IMR-90 (cell line): ENCODE data around the gene SAXO1. TPM values are rescaled to one million over a fixed set of nuclear protein-coding genes. Genes with fewer than 3 reads are reported as not detected.

ENCODE experiments used
- ATAC-seq: fragments of 200-7000 bp; cut with Tn5 transposase; 2 replicates; pipeline ENCODE4 v1.9.1; 2020; ENCODE audit warnings: low read depth, mild to moderate bottlenecking, moderate library complexity
- BruUV-seq: library from RNA; stranded (reverse); fragments of 400-500 nt; replicated peaks from 2 replicates; lab custom pipeline; 2021; lab: Mats Ljungman, UMichigan
- CTCF ChIA-PET: fragments of 300-600 bp; formaldehyde crosslinking; extraction: SDS; loops from one replicate; lab custom pipeline; 2021; ENCODE audit warnings: antibody characterized with exemption; lab: Yijun Ruan, JAX
- POLR2A ChIA-PET: fragments of 300-600 bp; sonication (Branson Sonifier 250); formaldehyde crosslinking; loops from one replicate; lab custom pipeline; 2022; ENCODE audit warnings: antibody characterized with exemption; ENCODE audit not compliant: unreplicated experiment; lab: Charles Lee
- DNase-seq: peaks from one replicate; pipeline ENCODE4 v3.0.0; 2013
- H2AFZ ChIP-seq: replicated peaks from 2 replicates; pipeline ENCODE3; 2013; ENCODE audit warnings: low read length, mild to moderate bottlenecking; ENCODE audit not compliant: poor library complexity
- H2AK5ac ChIP-seq: 2 replicates; pipeline ENCODE4 v1.6.1; 2013; ENCODE audit warnings: low read depth, low read length, inconsistent platforms
- H2AK9ac ChIP-seq: replicated peaks from 2 replicates; pipeline ENCODE3; 2013; ENCODE audit warnings: mild to moderate bottlenecking, low read depth, low read length, moderate library complexity; ENCODE audit not compliant: poor library complexity
- H2BK120ac ChIP-seq: 2 replicates; pipeline ENCODE4 v1.6.1; 2013; ENCODE audit warnings: low read depth, low read length, inconsistent platforms
- H2BK15ac ChIP-seq: 3 replicates; pipeline ENCODE4 v1.6.1; 2013; ENCODE audit warnings: low read depth, low read length, inconsistent platforms
- H2BK20ac ChIP-seq: 2 replicates; pipeline ENCODE4 v1.6.1; 2013; ENCODE audit warnings: low read depth, mild to moderate bottlenecking, inconsistent platforms, low read length, moderate library complexity
- H2BK5ac ChIP-seq: 2 replicates; pipeline ENCODE4 v1.6.1; 2013; ENCODE audit warnings: mild to moderate bottlenecking, low read depth, low read length, inconsistent platforms; ENCODE audit not compliant: poor library complexity, severe bottlenecking
- H3K14ac ChIP-seq: replicated peaks from 2 replicates; pipeline ENCODE4 v1.6.1; 2013; ENCODE audit warnings: low read depth, low read length, inconsistent platforms
- H3K18ac ChIP-seq: 2 replicates; pipeline ENCODE4 v1.6.1; 2013; ENCODE audit warnings: low read depth, low read length, control low read depth
- H3K23ac ChIP-seq: 2 replicates; pipeline ENCODE4 v1.6.1; 2013; ENCODE audit warnings: low read depth, low read length, inconsistent platforms
- H3K27ac ChIP-seq: 2 replicates; pipeline ENCODE4 v1.5.1; 2013; ENCODE audit warnings: mild to moderate bottlenecking, control low read depth, low read length; ENCODE audit not compliant: insufficient read depth
- H3K27me3 ChIP-seq: 2 replicates; pipeline ENCODE4 v1.6.1; 2013; ENCODE audit warnings: low read length; ENCODE audit not compliant: control insufficient read depth, insufficient read depth
- H3K36me3 ChIP-seq: 2 replicates; pipeline ENCODE4 v1.6.1; 2013; ENCODE audit warnings: low read length, mixed read lengths; ENCODE audit not compliant: control insufficient read depth, insufficient read depth
- H3K4ac ChIP-seq: 2 replicates; pipeline ENCODE4 v1.6.1; 2013; ENCODE audit warnings: low read depth, low read length, inconsistent platforms
- H3K4me1 ChIP-seq: 2 replicates; pipeline ENCODE4 v1.6.1; 2013; ENCODE audit warnings: low read length, mixed read lengths; ENCODE audit not compliant: control insufficient read depth, insufficient read depth
- H3K4me2 ChIP-seq: 2 replicates; pipeline ENCODE4 v1.6.1; 2013; ENCODE audit warnings: low read depth, mild to moderate bottlenecking, control low read depth, low read length, moderate library complexity
- H3K4me3 ChIP-seq: 2 replicates; pipeline ENCODE4 v1.5.1; 2013; ENCODE audit warnings: low read depth, mild to moderate bottlenecking, control low read depth, low read length, moderate library complexity; ENCODE audit not compliant: insufficient read depth
- H3K56ac ChIP-seq: 2 replicates; pipeline ENCODE4 v1.6.1; 2013; ENCODE audit warnings: low read length, inconsistent platforms; ENCODE audit not compliant: insufficient read depth; ENCODE audit errors: extremely low read depth
- H3K79me1 ChIP-seq, 2 experiments: 2 replicates each; pipeline ENCODE4 v1.6.1; 2013; ENCODE audit warnings: low read length in 2 of 2, inconsistent platforms in 1 of 2, low read depth in 1 of 2
- H3K9ac ChIP-seq: 2 replicates; pipeline ENCODE4 v1.6.1; 2013; ENCODE audit warnings: low read depth, low read length, control low read depth
- H3K9me1 ChIP-seq: 2 replicates; pipeline ENCODE4 v1.6.1; 2013; ENCODE audit warnings: low read length, inconsistent platforms; ENCODE audit not compliant: insufficient read depth
- H3K9me3 ChIP-seq: 2 replicates; pipeline ENCODE4 v1.6.1; 2013; ENCODE audit warnings: low read length; ENCODE audit not compliant: control insufficient read depth, insufficient read depth
- H4K20me1 ChIP-seq: 2 replicates; pipeline ENCODE4 v1.6.1; 2013; ENCODE audit warnings: low read length, inconsistent platforms; ENCODE audit not compliant: insufficient read depth
- H4K5ac ChIP-seq: 2 replicates; pipeline ENCODE4 v1.6.1; 2013; ENCODE audit warnings: mild to moderate bottlenecking, low read depth, low read length, control low read depth
- H4K8ac ChIP-seq, 2 experiments: 2 replicates each; pipeline ENCODE4 v1.6.1; 2013; ENCODE audit warnings: low read depth in 2 of 2, low read length in 2 of 2, control low read depth in 1 of 2, inconsistent platforms in 1 of 2
- H4K91ac ChIP-seq: 2 replicates; pipeline ENCODE4 v1.6.1; 2013; ENCODE audit warnings: low read depth, low read length, inconsistent platforms; ENCODE audit not compliant: insufficient read depth
- BHLHE40 ChIP-seq: fragments of 150-350 bp; IDR thresholded peaks from 2 replicates; pipeline ENCODE4 v1.6.1; 2016; ENCODE audit warnings: mild to moderate bottlenecking, low read depth, low read length
- CHD1 ChIP-seq: IDR thresholded peaks from 2 replicates; pipeline ENCODE4 v1.6.1; 2012; ENCODE audit warnings: low read depth, low read length, improper control_type of control experiment
- CTCF ChIP-seq: conservative IDR thresholded peaks from 2 replicates; pipeline ENCODE4 v1.5.1; 2012; ENCODE audit warnings: mild to moderate bottlenecking, low read depth, low read length, improper control_type of control experiment
- ELK1 ChIP-seq: fragments of 150-350 bp; IDR thresholded peaks from 2 replicates; pipeline ENCODE4 v1.6.1; 2016; ENCODE audit warnings: low read depth, mild to moderate bottlenecking, low read length, moderate library complexity, borderline replicate concordance
- FOS ChIP-seq: fragments of 150-350 bp; IDR thresholded peaks from 2 replicates; pipeline ENCODE4 v1.6.1; 2016; ENCODE audit warnings: low read depth, low read length
- MAFK ChIP-seq: IDR thresholded peaks from 2 replicates; pipeline ENCODE4 v1.6.1; 2012; ENCODE audit warnings: low read depth, low read length, improper control_type of control experiment
- MAZ ChIP-seq: IDR thresholded peaks from 2 replicates; pipeline ENCODE4 v1.6.1; 2012; ENCODE audit warnings: low read depth, mild to moderate bottlenecking, low read length, improper control_type of control experiment, moderate library complexity, borderline replicate concordance
- MXI1 ChIP-seq: IDR thresholded peaks from 2 replicates; pipeline ENCODE4 v1.6.1; 2012; ENCODE audit warnings: low read depth, mild to moderate bottlenecking, low read length, moderate library complexity, borderline replicate concordance
- NFE2L2 ChIP-seq: fragments of 150-350 bp; IDR thresholded peaks from 2 replicates; pipeline ENCODE4 v1.6.1; 2016; ENCODE audit warnings: low read depth, mild to moderate bottlenecking, low read length
- POLR2A ChIP-seq: IDR thresholded peaks from 2 replicates; pipeline ENCODE4 v1.6.1; 2012; ENCODE audit warnings: mild to moderate bottlenecking, low read depth, low read length
- RAD21 ChIP-seq: IDR thresholded peaks from 2 replicates; pipeline ENCODE4 v1.6.1; 2012; ENCODE audit warnings: low read length, improper control_type of control experiment
- RCOR1 ChIP-seq: IDR thresholded peaks from 2 replicates; pipeline ENCODE4 v1.6.1; 2012; ENCODE audit warnings: mild to moderate bottlenecking, low read length, improper control_type of control experiment; ENCODE audit not compliant: insufficient replicate concordance
- RFX5 ChIP-seq: IDR thresholded peaks from 2 replicates; pipeline ENCODE4 v1.8.0; 2012; ENCODE audit warnings: low read depth, mild to moderate bottlenecking, low read length, moderate library complexity
- SMC3 ChIP-seq: fragments of 150-350 bp; IDR thresholded peaks from 2 replicates; pipeline ENCODE4 v1.6.1; 2016; ENCODE audit warnings: low read depth, mild to moderate bottlenecking, antibody characterized with exemption, low read length, moderate library complexity
- USF2 ChIP-seq: fragments of 150-350 bp; IDR thresholded peaks from 2 replicates; pipeline ENCODE4 v1.6.1; 2017; ENCODE audit warnings: mild to moderate bottlenecking, antibody characterized with exemption, low read length, low read depth
- WGBS, 2 experiments: methylation state at CpG; one replicate each; pipeline versions ENCODE4 v1.1.5 to v1.1.7; 2013; ENCODE audit warnings: missing lambda C conversion rate in 2 of 2; ENCODE audit not compliant: insufficient read length in 1 of 2; ENCODE audit errors: extremely low coverage in 2 of 2; 5-methylcytosine and 5-hydroxymethylcytosine counted together
- dilution Hi-C: fragments of 300-500 bp; cut with HindIII; formaldehyde crosslinking; loops from one replicate; pipeline ENCODE4 v1.14.3; 2018; ENCODE audit warnings: low sequenced_read_pairs; ENCODE audit not compliant: unreplicated experiment
- in situ Hi-C: fragments of 300-500 bp; cut with MboI; formaldehyde crosslinking; loops from 3 replicates; pipeline ENCODE4 v1.14.3; 2019; ENCODE audit warnings: low sequenced_read_pairs, inconsistent platforms, mixed read lengths
- intact Hi-C: fragments of 100-400 bp; cut with micrococcal nuclease; formaldehyde crosslinking; loops from 2 replicates; pipeline ENCODE4 v1.10.0; 2022
- polyA plus RNA-seq, 3 experiments: library from polyadenylated mRNA; depleted of rRNA; stranded (reverse); fragments of >200 nt; gene quantifications; 2 replicates each; pipeline ENCODE4 v1.2.3, GENCODE V29; 2012; ENCODE audit warnings: low replicate concordance in 1 of 3
- total RNA-seq: library from RNA; depleted of rRNA; stranded (reverse); fragments of >200 nt; gene quantifications from 2 replicates; pipeline ENCODE4 v1.2.3, GENCODE V29; 2012

The SAXO1 gene
- total and polyA plus RNA-seq, 2 of the 4 experiments (the other 2 are of a cell fraction): not detected

- DNase-seq (no peak), ATAC-seq (no peak)
- no peak overlapping the region for H2BK5ac ChIP-seq
- no peaks in the 10 kb centered on the region for H3K79me1 ChIP-seq
- H3K4me1 ChIP-seq: peaks cover 3% of the 10 kb centered on the region
- H4K91ac ChIP-seq: no peak overlapping the region
- no peak overlapping the region for H4K8ac ChIP-seq
- no peak overlapping the region for H2BK120ac ChIP-seq
- H3K27me3 ChIP-seq: peaks cover 7% of the 10 kb centered on the region
- no peak overlapping the region for H3K4me3 ChIP-seq
- no TSS peak for BruUV-seq
- H3K14ac ChIP-seq: no peak overlapping the region
- dilution Hi-C loops: no loop called here
- no peaks in the 10 kb centered on the region for H4K20me1 ChIP-seq
- H2BK20ac ChIP-seq: no peak overlapping the region
- H3K9ac ChIP-seq: no peak overlapping the region
- peaks cover 2% of the 10 kb centered on the region; the same call in 1 of the 2 replicates for H3K9me1 ChIP-seq
- peaks cover 3% of the 10 kb centered on the region; the same call in 1 of the 2 replicates for H3K9me3 ChIP-seq
- ChIA-PET CTCF (no interaction called here), POLR2A (no interaction called here)
- H3K18ac ChIP-seq: no peak overlapping the region
- WGBS, 2 experiments: 100% methylated on average over 1 of the region's 4 CpGs; no CpG with 5 or more reads in 1 of the 2 experiments
- H3K23ac ChIP-seq: no peak overlapping the region
- H2BK15ac ChIP-seq: no peak overlapping the region
- H3K27ac ChIP-seq: no peak overlapping the region
- in situ Hi-C loops: no loop called here
- H2AK5ac ChIP-seq: no peak overlapping the region
- no peak overlapping the region for H4K5ac ChIP-seq
- no peaks in the 10 kb centered on the region for H3K36me3 ChIP-seq
- no peak overlapping the region for H3K56ac ChIP-seq
- no peak overlapping the region for H2AFZ ChIP-seq
- intact Hi-C loops: no loop called here
- no peak overlapping the region for H3K4me2 ChIP-seq
- no peak overlapping the region for H2AK9ac ChIP-seq
- H3K4ac ChIP-seq: no peak overlapping the region
- TF ChIP-seq RFX5: no peak
- TF ChIP-seq RCOR1: no peak
- TF ChIP-seq MXI1: no peak
- no peak for TF ChIP-seq MAZ
- no peak for TF ChIP-seq BHLHE40
- TF ChIP-seq USF2: no peak
- no peak for TF ChIP-seq RAD21
- TF ChIP-seq NFE2L2: no peak
- no peak for TF ChIP-seq FOS
- no peak for TF ChIP-seq CTCF
- TF ChIP-seq POLR2A: no peak
- no peak for TF ChIP-seq MAFK
- no peak for TF ChIP-seq CHD1
- TF ChIP-seq SMC3: no peak
- TF ChIP-seq ELK1: no peak
Observed at GRCh38 chr9:18981476-18982261, 51.3 kb downstream of the SAXO1 start.
